Stimulated activated CD8-positive, alpha-beta memory T cell treated with anti-CD3 and anti-CD28 coated beads, Interleukin-15, amount 100 ng/mL, for 24 hours (primary cell): ENCODE results near the gene PITPNC1.
"Not testable (repeated sequence)": the region's sequence is repeated elsewhere in the genome, so short reads cannot be mapped to it uniquely, and the experiment has no call there.

Experiments
- DNase-seq: peaks from one replicate; pipeline ENCODE4 v3.0.0-alpha.2; 2020; ENCODE audit warnings: low read depth

The PITPNC1 gene

GRCh38 chr17:67461228-67461780 is 84.2 kb downstream of the PITPNC1 start:
- no peak for DNase-seq

DNA sequence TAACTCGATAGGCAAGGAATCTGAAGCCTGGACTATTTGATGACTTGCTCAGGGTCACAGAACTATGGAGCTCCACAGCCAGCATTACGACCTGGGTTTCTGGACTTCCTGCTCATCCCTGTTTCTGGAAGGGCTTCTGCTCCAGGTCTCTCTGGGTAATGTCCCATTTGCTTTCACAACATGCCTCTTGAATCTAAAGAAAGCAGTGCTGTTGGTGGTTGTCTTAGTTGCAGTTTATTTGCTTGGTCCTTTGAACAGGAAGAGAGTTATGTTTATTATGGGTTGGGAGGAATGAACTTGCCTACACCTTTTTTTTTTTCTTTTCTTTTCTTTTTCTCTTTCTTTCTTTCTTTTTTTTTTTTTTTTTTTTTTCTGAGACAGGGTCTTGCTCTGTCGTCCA is 84.8 kb downstream of the PITPNC1 start:
- DNase-seq: no peak

DNA sequence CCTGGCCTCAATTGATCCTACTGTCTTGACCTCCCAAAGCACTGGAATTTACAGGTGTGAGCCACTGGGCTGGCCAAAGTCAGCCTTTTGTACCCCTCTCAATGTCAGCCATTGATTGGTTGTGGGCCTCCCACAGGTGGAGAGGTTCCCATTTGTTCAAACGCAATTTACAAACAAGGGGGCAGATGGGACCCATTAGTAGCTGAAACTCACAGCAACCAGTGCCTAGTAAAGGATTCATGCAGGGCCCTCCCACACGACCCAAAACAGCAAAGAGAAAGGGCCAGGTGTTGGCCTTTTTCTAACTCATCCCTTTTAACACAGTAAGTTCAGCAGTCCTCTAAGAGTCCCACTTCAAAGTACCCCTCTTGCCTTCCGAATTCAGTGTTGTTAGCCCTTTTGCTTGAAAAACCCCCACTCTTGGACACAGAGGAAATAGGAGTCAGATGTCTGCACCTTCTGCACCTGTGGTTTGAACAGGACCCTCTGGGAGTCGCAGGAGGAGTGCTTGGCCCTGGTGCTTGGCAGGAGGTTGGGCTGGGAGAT is 89.2 kb downstream of the PITPNC1 start:
- no peak for DNase-seq

GRCh38 chr17:67467500-67468455 is 90.7 kb downstream of the PITPNC1 start:
- no peak for DNase-seq

DNA sequence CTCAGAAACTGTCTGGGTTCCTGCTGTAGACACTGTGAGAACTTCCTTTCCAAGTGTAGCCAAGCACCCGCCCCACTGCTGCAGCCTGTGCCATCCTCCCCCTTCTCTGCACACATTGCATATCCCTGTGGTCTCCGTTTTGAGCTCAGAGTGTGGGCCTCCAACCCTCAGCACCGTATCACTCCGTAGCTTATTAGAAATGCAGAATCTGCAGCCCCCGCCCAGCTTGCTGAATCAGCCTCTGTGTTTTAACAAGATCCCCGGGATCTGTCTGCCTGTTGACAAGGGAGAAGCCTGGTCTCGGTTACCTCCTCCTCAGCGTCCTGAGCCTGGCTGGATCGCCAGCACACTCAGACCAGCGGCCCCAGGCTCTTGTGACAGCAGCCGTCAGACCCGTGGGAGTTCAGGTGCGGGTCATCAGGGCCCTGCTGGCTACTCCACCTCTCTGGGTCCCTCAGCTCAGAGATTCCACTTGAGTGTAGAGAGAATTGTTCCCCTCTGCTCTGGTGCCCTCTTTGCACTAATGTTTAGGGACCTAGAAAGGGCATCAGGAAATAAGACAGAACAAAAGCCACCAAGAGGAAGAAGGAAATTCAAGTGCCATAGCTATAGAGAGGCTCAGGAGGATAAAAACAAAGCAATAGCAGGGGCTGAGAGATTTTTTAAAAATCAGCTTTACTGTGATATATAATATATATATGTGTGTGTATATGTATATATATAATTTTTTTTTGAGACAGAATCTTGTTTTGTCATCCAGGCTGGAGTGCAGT is 92.3 kb downstream of the PITPNC1 start:
- DNase-seq: no peak

- no peak for DNase-seq
These were observed 93.1 kb downstream of the PITPNC1 start for GRCh38 chr17:67470163-67470562.

- DNase-seq: no peak
These were observed 94.0 kb downstream of the PITPNC1 start for GRCh38 chr17:67471118-67471517.

- not testable (repeated sequence) for DNase-seq
These were observed 95.5 kb downstream of the PITPNC1 start for GRCh38 chr17:67472606-67473005.

GRCh38 chr17:67474081-67474661 is 97.1 kb downstream of the PITPNC1 start:
- no peak for DNase-seq

- peak; percentile 48 for DNase-seq
These were observed 98.3 kb downstream of the PITPNC1 start for GRCh38 chr17:67475161-67475937.

DNA sequence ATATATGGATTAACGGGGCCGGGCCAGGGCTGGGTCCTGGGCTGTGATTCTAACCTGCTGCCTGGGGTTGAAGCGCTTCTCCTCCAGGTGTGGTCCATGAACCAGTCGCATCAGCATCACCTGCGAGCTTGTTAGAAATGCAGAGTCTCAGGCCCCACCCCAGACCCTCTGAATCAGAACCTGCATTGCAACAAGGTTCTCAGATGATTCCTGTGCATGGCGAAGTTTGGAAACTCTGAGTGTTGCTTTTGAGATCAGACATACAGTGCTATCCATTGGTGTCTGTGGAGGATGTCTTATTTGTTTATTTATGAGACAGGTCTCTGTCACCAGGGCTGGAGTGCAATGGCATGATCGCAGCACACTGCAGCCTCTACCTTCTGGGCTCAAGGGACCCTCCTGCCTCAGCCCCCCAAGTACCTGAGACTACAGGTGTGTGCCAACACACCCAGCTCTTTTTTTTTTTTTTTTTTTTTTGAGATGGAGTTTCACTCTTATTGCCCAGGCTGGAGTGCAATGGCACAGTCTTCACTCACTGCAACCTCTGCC is 99.8 kb downstream of the PITPNC1 start:
- no peak for DNase-seq

GRCh38 chr17:67477687-67478086 is 100.6 kb downstream of the PITPNC1 start:
- no peak for DNase-seq

DNA sequence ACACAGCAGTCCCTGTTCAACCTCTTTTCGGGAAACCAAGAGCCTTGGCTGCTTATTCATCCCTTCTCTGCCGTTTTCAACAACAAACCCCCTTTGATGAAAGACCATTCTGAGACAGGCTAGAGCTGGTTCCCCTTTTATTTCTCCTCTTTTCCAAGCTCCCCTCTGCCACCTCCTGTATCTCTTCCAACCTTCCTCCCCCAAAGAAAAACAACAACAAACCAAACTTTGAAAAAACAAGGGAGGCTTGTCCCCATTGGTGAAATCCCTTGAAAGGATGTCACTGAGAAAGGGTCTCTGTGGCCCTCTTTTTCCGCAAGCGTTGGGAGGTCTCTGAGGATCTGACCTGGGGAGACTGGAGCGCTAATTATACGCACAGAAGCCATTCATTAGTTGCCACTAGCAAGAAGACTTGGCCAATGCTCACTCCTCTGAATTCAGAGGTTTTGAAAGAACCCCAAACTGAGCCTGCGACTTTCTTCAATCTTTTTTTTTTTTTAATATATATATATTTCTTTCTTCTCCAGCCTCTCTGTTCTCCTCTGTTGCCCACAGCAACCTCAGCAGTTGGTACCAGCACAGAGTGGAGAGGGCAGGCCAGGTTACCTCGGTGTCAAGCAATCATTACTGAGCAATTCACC is 101.4 kb downstream of the PITPNC1 start:
- no peak for DNase-seq

DNA sequence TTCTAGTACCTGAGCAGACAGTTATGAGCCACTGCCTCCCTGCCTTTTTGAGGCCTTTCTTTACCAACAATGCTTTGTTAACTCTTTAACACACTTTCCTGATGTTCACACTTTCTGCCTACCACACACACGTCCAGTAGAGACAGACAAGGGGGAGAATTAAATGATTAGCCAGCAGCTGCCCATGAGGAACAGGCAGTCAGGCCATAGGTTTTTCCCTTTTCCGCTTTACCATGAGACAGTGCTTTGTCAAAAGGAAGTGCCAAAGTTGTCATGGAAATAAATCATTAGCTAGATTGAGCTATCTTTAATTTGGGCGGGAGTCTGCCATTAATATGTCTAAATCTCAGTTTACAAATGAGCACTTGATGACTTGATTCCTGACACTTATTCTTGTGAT is 102.1 kb downstream of the PITPNC1 start:
- DNase-seq: no peak

GRCh38 chr17:67480959-67481358 is 103.9 kb downstream of the PITPNC1 start:
- not testable (repeated sequence) for DNase-seq

DNA sequence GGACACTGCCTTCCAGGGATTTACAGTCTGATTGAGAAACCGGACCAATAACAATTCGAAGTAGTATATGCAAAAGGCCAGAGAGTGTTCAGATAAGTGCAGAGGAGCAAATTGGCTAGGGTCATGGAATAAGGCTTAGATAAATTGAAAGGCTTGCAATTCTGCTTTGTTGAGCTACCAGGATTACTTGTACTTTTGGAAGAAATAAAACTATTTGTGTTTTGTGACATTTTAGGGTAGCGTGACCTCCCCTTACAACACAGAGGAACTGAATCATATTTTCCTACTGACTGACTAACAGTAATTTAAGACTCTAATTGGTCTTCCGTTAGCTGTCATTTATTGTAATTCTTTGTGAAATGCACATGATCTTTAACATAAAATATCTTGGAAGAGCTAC is 104.7 kb downstream of the PITPNC1 start:
- DNase-seq: no peak

DNA sequence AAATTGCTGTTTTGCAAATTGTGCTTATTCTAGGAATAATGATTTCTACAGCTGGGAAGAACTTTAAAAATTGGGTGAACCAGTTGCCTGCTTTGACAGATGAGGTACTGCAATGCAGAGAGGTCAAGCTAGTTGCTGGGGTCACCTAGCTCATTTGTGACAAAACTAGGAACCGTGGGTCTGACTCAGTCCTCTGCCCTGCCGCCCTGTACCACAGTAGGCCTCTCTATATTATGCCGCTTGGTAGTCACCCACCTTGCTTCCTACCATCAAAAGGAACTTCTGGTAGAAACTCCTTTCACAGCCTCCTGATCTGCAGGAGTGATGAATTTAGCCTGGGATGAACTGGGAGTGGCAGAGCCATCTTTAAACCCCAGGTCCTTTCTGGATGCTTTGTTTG is 105.7 kb downstream of the PITPNC1 start:
- no peak for DNase-seq

- no peak for DNase-seq
These were observed 107.2 kb downstream of the PITPNC1 start for GRCh38 chr17:67484261-67484660.

GRCh38 chr17:67485666-67486065 is 108.6 kb downstream of the PITPNC1 start:
- DNase-seq: no peak

DNA sequence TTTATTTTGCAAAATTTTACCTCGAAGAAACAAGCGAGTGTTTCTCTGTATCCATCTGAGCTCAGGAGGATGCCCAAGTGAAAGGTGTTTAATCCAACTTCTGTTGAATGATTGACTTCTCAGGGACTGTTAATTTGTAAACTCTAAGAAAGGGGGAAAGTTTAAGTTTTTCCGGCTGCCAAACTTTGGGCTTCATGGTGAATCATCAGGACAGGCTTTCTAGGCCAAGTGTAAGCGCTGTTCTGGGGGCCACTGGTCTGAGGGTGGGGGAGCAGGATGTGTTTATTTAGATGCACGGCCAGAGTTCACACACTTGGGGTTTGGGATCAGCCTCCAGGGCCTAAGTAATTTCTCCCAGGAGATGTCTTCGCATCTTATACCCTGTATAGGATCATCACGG is 110.4 kb downstream of the PITPNC1 start:
- DNase-seq: no peak

DNA sequence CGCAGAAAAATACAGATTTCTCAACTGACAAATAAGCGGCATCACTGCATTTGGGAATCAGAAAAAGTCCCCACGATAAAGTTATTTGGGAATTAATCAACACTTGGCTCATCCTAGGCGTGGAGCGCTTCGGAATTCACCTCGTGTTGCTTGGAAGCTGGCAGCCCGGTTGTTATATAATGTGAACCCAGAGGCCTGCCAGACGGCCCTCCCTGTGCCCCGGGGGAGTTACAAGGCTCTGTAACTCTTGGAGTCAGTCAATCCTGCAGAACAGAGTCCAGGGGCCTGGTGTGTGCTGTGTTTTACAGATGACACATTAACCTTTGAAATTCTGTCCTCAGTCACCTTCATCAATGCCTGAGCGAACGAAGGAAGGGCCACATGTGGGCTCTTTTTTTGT is 111.1 kb downstream of the PITPNC1 start:
- no peak for DNase-seq
